Measurements from ENCODE around the gene TICAM1.
"Not testable (repeated sequence)": the region's sequence is repeated elsewhere in the genome, so short reads cannot be mapped to it uniquely, and the experiment has no call there.

TICAM1 gene

GRCh38 chr19:4831304-4831978 lies at the start of gene TICAM1:
TICAM1 (minus strand) TSS chr19:4831712; CDS start chr19:4818377, 13,335 bp downstream.
- DNase-seq = peak in 30 of 56 donors; percentile 4 to 70 (median 23)

- no peak for DNase-seq
Observed at GRCh38 chr19:4879041-4879440, 47.5 kb upstream of the TICAM1 start.

GRCh38 chr19:4878491-4878968 lies 47.0 kb upstream of the TICAM1 start:
- DNase-seq = peak in 34 of 56 donors; percentile 36 to 92 (median 68)

GRCh38 chr19:4877753-4878490 lies 46.4 kb upstream of the TICAM1 start:
- peak in 55 of 56 donors; percentile 50 to 95 (median 87) for DNase-seq

- no peak for DNase-seq
Observed at GRCh38 chr19:4873930-4874329, 42.4 kb upstream of the TICAM1 start.

- DNase-seq = no peak
Observed at GRCh38 chr19:4871711-4872110, 40.2 kb upstream of the TICAM1 start.

- peak in 2 of 56 donors; percentile 4 to 26 for DNase-seq
Observed at GRCh38 chr19:4870025-4870700, 38.7 kb upstream of the TICAM1 start.

GRCh38 chr19:4868286-4868834 lies 36.8 kb upstream of the TICAM1 start:
- no peak for DNase-seq

GRCh38 chr19:4867534-4868285 lies 36.2 kb upstream of the TICAM1 start, which contains the start of gene PLIN3:
PLIN3 (minus strand) TSS chr19:4867667; CDS start chr19:4861394, 6,273 bp downstream.
- DNase-seq = peak; percentile 39 to 95 (median 83)

- peak in 13 of 56 donors; percentile 2 to 50 (median 13) for DNase-seq
Observed at GRCh38 chr19:4866595-4867424, 35.3 kb upstream of the TICAM1 start.

GRCh38 chr19:4861147-4861546 lies 29.6 kb upstream of the TICAM1 start:
- DNase-seq = no peak

GRCh38 chr19:4859697-4860096 lies 28.2 kb upstream of the TICAM1 start:
- no peak for DNase-seq

GRCh38 chr19:4856468-4856867 lies 25.0 kb upstream of the TICAM1 start:
- peak in 21 of 56 donors; percentile 1 to 35 (median 13) for DNase-seq

GRCh38 chr19:4853506-4853905 lies 22.0 kb upstream of the TICAM1 start:
- DNase-seq = not testable (repeated sequence)

GRCh38 chr19:4852484-4852883 lies 21.0 kb upstream of the TICAM1 start:
- DNase-seq = no peak

GRCh38 chr19:4851551-4852290 lies 20.2 kb upstream of the TICAM1 start:
- peak in 44 of 56 donors; percentile 3 to 83 (median 35) for DNase-seq

GRCh38 chr19:4849019-4849418 lies 17.5 kb upstream of the TICAM1 start:
- DNase-seq = no peak

- no peak for DNase-seq
Observed at GRCh38 chr19:4847190-4847973, 15.9 kb upstream of the TICAM1 start.
